Bronchial epithelial cell (primary cell): ENCODE measurements around the gene HDAC10. TPM values are rescaled to one million over a fixed set of nuclear protein-coding genes. Genes with fewer than 3 reads are reported as not detected.

Experiments used
- DNase-seq: peaks from one replicate; pipeline ENCODE4 v3.0.0-alpha.2; 2010; ENCODE audit warnings: low read depth
- FAIRE-seq: peaks from 2 replicates; lab custom pipeline; 2011; peaks lifted over from hg19 to GRCh38; lab: Jason Lieb, UNC
- H3K27me3 ChIP-seq: 2 replicates; pipeline ENCODE4 v1.5.1; 2011; ENCODE audit warnings: low read length; ENCODE audit not compliant: control insufficient read depth, insufficient read depth
- H3K36me3 ChIP-seq: 2 replicates; pipeline ENCODE4 v1.5.1; 2011; ENCODE audit warnings: low read length; ENCODE audit not compliant: control insufficient read depth, insufficient read depth
- H3K4me3 ChIP-seq: 2 replicates; pipeline ENCODE4 v1.5.1; 2011; ENCODE audit warnings: mild to moderate bottlenecking, low read depth, low read length, control low read depth
- total RNA-seq: library from RNA; depleted of rRNA; stranded (reverse); fragments of >200 nt; gene quantifications from 2 replicates; pipeline ENCODE4 v1.2.1, GENCODE V29; 2014
- TF ChIP-seq, protein P1 (sequence below): IDR thresholded peaks from 2 replicates; pipeline ENCODE4 v1.5.1; 2011; ENCODE audit warnings: mild to moderate bottlenecking, moderate library complexity, low read length, control low read depth, inconsistent platforms; ENCODE audit not compliant: insufficient read depth, severe bottlenecking

The HDAC10 gene
- total RNA-seq, 1 donor from 2014 or later = 9.7 TPM

DNA sequence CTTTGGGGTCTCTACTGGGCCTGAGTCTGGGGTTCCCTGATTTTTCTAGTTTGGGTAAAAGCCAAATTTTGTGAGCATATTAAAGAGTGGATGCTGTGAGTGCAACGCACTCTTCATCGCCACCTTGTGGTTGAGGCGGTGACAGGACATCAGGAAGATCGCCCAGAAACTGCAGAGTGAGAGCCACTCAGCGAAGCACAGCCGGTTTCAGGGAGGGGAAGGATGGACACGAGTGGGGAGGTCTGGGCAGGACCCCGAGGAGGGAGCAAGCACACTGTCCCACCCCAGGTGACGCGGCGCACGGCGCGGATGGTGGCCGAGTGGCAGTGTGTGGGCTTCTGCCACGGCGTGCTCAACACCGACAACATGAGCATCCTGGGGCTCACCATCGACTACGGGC lies 41.2 kb downstream of the HDAC10 start:
- FAIRE-seq (no peak), DNase-seq (peak; percentile 47)
- Histone ChIP-seq H3K4me3 (no peak overlapping the region), H3K36me3 (peaks cover 31% of the 10 kb centered on the region), H3K27me3 (no peaks in the 10 kb centered on the region)
- TF ChIP-seq, protein P1, sequence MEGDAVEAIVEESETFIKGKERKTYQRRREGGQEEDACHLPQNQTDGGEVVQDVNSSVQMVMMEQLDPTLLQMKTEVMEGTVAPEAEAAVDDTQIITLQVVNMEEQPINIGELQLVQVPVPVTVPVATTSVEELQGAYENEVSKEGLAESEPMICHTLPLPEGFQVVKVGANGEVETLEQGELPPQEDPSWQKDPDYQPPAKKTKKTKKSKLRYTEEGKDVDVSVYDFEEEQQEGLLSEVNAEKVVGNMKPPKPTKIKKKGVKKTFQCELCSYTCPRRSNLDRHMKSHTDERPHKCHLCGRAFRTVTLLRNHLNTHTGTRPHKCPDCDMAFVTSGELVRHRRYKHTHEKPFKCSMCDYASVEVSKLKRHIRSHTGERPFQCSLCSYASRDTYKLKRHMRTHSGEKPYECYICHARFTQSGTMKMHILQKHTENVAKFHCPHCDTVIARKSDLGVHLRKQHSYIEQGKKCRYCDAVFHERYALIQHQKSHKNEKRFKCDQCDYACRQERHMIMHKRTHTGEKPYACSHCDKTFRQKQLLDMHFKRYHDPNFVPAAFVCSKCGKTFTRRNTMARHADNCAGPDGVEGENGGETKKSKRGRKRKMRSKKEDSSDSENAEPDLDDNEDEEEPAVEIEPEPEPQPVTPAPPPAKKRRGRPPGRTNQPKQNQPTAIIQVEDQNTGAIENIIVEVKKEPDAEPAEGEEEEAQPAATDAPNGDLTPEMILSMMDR = peak; percentile 88

DNA sequence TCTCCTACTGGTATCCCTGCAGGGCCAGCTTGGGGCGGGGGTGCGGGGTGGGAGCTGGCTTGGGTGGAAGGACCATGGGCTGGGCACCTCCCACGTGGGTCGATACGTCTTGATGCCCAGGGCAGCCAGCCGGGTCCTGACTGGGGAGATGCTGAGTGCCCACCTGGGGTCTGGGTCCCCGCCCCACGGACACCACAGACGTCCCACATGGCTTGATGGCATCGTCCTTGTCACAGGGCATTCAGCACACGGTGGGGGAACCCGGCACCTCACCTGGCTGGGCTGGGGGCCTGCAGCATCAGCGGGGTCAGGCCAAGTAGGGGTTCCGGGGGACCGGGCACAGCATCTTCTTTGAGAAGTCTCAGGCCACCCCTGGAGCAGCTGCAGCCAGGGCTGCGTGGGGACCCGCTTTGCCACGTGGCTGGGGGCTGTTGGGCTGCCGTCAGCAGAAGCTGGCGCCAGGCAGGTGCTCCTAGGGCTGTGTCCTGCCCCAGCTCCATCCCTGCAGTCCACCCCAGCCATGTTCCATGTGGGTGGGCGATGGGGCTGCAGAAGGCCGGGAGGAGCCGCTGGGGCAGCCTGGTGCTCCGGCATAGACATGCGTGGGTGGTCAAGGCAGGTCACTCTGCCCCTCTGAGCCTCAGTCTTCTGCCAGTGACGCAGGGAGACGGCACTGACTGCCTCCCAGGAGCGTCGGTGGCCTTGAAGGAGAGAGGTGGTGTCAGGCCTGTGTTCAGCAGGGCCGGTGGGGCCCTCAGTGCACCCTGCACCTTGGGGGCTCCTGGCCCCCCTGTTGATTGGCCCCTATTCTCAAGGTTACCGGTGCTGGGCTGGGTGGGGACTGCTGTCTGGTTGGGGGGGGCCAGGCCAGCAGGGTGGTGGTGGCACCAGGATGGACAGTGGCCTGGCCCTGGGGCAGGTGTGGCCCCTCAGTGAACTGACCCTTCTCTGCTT lies 41.8 kb downstream of the HDAC10 start:
- FAIRE-seq = no peak
- peaks cover 29% of the 10 kb centered on the region for H3K36me3 ChIP-seq
- TF ChIP-seq, protein P1 = no peak

GRCh38 chr22:50208430-50208938 lies 42.6 kb downstream of the HDAC10 start:
- TF ChIP-seq, protein P1 = no peak
- peaks cover 29% of the 10 kb centered on the region for H3K36me3 ChIP-seq
- H3K27me3 ChIP-seq = no peaks in the 10 kb centered on the region
- H3K4me3 ChIP-seq = no peak overlapping the region
- DNase-seq (no peak), FAIRE-seq (no peak)

More for the DNA sequence above, 41.8 kb downstream of the HDAC10 start:
- Histone ChIP-seq H3K4me3 (no peak overlapping the region), H3K27me3 (no peaks in the 10 kb centered on the region)
- DNase-seq = no peak

DNA sequence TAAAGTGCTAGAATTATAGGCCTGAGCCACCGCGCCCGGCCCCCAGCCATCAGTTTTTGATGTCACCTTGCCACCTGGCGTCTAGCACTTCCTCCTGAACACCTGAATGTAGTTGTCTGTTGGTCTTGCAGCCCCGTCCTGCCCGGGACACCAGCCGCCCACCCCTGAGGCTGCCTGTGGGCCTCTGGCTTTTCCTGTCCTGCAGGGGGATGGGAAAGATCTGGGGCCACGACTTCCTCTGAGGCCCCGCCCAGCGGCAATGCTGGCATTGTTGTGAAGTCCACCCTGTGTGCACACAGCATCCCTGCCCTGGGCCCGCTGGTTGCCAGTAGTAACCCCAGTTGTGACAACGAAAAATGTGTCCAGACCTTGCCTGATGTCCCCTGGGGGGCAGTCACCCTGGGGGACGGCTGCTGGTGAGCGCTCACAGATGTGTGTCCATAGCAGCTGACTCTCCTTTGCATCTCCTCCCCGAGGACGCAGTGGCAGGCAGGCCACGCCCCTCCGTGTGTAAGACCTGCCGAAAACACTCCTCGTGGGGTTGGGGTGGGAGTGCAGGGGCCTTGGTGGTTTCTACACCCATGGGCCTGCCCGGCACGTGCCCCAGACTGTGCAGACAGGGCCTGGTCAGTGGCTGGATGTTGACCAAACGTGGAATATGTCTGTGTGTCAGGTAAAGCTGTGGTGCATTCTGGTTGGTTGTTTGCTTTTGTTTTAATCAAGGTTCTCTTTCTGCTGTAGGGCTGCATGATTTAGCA lies 43.5 kb downstream of the HDAC10 start:
- Histone ChIP-seq H3K36me3 (peaks cover 28% of the 10 kb centered on the region), H3K27me3 (no peaks in the 10 kb centered on the region), H3K4me3 (no peak overlapping the region)
- TF ChIP-seq, protein P1 = no peak
- DNase-seq (no peak), FAIRE-seq (no peak)

DNA sequence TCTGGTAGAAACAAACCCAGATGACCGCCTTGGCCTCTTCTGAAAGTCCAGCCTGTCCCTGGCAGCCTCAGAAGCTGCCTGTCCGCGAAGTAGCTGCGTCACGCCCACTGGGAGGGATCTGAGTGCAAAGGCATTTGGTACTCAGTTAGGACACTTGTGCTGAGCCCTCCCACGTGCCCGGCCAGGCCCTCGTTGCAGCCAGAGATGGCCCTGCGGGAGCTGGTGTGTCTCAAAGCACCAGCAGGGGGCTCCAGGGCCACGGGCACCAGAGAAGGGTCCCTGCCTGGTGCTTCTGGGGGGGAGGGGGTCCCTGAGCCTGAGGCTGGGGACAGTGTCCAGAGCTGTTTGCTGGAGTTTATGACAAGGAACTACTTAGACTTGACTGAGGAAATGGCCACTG lies 44.5 kb downstream of the HDAC10 start:
- no peak for DNase-seq
- TF ChIP-seq, protein P1 = peak; percentile 45

More for the DNA sequence above, 44.5 kb downstream of the HDAC10 start:
- Histone ChIP-seq H3K36me3 (peaks cover 25% of the 10 kb centered on the region), H3K4me3 (no peak overlapping the region), H3K27me3 (no peaks in the 10 kb centered on the region)
- FAIRE-seq = no peak
